ENCODE measurements around the gene IFIT1. TPM values are rescaled to one million over a fixed set of nuclear protein-coding genes. Genes with fewer than 3 reads are reported as not detected.

Gene IFIT1
- total and polyA plus RNA-seq, 2 donors (not counting 3 experiments of a cell fraction or from before 2014, with no cell fraction given), result 0.51 to 0.75 TPM

DNA sequence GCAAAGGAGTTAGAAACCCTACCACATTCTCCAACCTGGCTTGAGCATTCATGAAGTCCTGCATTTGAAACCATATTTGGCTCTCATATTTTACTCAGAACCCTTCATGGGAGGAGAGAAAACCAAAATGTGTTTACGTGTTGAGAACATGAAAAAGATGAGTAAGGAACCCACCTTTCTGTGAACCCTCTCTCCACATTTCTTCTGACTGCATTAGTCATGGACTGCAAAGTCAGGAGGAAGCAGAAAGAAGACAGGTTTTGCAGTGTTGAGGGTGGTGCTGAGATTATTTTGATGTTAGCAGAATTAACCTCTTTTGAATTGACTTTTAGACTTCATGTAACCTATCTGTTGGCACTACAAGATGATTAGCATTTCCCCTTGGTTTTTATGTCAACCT, 9.7 kb upstream of the IFIT1 start:
- no peak for DNase-seq (ENCODE audit: low read depth, low spot score)
- Histone ChIP-seq H3K9me1 (replicated peaks; ENCODE audit: control insufficient read depth, extremely low read depth, insufficient read depth, low read length) (no peaks in the 10 kb centered on the region), H3K4me1 (ENCODE audit: control insufficient read depth, extremely low read depth, insufficient read depth, low read length) (no peaks in the 10 kb centered on the region), H4K20me1 (replicated peaks; ENCODE audit: control insufficient read depth, extremely low read depth, insufficient read depth, low read length) (no peaks in the 10 kb centered on the region), H3K4me3 (replicated peaks in 1 of 3; ENCODE audit: insufficient read depth in 1 of 3, low read depth in 1 of 3, low read length in 3 of 3) (no peak overlapping the region), H3K36me3 (ENCODE audit: control insufficient read depth in 2 of 2, extremely low read depth in 1 of 2, insufficient read depth in 2 of 2, low read length in 2 of 2) (no peaks in the 10 kb centered on the region), H2AFZ (ENCODE audit: low read depth, low read length) (no peak overlapping the region), H3K9ac (replicated peaks; ENCODE audit: extremely low read depth, insufficient read depth, low read length) (no peak overlapping the region), H3K79me2 (ENCODE audit: control insufficient read depth, insufficient read depth, low read length) (no peaks in the 10 kb centered on the region), H3K4me2 (ENCODE audit: insufficient read depth, low read length) (no peak overlapping the region), H3K9me3 (replicated peaks; ENCODE audit: control insufficient read depth, insufficient read depth, low read length) (no peaks in the 10 kb centered on the region), H3K27me3 (ENCODE audit: control insufficient read depth in 2 of 2, insufficient read depth in 2 of 2, low read length in 2 of 2) (peaks cover 14 to 16% of the 10 kb centered on the region in 2 experiments), H3K27ac (ENCODE audit: insufficient read depth, low read depth, low read length) (no peak overlapping the region)
- dilution Hi-C loops (cut with MboI; ENCODE audit: extremely low pct_ligation_motif_present, low sequenced_read_pairs) (no loop called here), intact Hi-C loops (cut with micrococcal nuclease) (no loop called here)
- ChIA-PET CTCF (no interaction called here), POLR2A (no interaction called here)
- BruUV-seq (replicated peaks), result no TSS peak
- FAIRE-seq, result no peak
- no peak for TF ChIP-seq FOS (IDR thresholded peaks at IDR 0.05; ENCODE audit: borderline replicate concordance, insufficient read depth, low read length)
- TF ChIP-seq, protein P1, sequence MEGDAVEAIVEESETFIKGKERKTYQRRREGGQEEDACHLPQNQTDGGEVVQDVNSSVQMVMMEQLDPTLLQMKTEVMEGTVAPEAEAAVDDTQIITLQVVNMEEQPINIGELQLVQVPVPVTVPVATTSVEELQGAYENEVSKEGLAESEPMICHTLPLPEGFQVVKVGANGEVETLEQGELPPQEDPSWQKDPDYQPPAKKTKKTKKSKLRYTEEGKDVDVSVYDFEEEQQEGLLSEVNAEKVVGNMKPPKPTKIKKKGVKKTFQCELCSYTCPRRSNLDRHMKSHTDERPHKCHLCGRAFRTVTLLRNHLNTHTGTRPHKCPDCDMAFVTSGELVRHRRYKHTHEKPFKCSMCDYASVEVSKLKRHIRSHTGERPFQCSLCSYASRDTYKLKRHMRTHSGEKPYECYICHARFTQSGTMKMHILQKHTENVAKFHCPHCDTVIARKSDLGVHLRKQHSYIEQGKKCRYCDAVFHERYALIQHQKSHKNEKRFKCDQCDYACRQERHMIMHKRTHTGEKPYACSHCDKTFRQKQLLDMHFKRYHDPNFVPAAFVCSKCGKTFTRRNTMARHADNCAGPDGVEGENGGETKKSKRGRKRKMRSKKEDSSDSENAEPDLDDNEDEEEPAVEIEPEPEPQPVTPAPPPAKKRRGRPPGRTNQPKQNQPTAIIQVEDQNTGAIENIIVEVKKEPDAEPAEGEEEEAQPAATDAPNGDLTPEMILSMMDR (IDR thresholded peaks at IDR 0.05; ENCODE audit: extremely low read depth in 1 of 2, insufficient read depth in 1 of 2, low read depth in 1 of 2, low read length in 2 of 2), result no peak
- no peak for TF ChIP-seq MAX (IDR thresholded peaks at IDR 0.05; ENCODE audit: insufficient read depth, insufficient read length)
- TF ChIP-seq EZH2 (IDR thresholded peaks at IDR 0.05; ENCODE audit: borderline replicate concordance, low read depth, low read length, severe bottlenecking), result no peak

Data from endothelial cell of umbilical vein (primary cell).